ENCODE data around the gene CCM2L.
"Not testable (repeated sequence)": the region's sequence is repeated elsewhere in the genome, so short reads cannot be mapped to it uniquely, and the experiment has no call there.

The CCM2L gene

DNA sequence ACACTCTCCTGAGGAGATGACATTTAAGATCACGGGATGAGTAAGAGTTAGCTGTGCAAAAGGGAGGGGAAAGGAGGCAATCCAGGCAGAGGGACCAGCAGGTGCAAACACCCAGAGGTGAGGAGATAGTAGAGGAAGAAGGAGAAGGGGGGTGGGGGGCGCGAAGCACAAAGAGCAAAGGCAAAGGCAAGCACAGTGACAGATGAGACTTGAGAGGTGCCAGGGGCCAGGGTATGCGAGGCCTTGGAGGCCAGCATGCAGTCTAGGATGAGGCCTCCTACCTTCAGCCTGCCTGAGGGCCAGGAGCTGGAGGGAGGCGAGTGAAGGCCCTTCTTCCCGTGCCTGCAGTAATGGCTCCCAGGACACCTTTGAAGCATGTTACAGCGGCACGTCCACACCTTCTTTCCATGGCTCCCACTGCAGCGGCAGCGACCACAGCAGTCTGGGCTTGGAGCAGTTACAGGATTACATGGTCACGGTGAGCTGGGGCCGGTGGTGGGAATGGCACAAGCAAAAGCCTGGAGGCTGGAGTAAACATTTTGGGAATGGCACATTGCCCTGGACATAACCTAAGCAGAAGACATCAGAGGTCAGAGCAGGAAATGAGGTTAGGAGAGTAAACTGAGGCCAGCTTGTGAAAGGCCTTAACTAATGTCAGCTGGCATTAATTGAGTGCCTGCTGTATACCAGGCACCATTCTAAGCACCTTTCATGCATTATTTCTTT, 18.6 kb downstream of the CCM2L start:
- no peak for DNase-seq (ENCODE audit: low read depth in 2 of 2)

DNA sequence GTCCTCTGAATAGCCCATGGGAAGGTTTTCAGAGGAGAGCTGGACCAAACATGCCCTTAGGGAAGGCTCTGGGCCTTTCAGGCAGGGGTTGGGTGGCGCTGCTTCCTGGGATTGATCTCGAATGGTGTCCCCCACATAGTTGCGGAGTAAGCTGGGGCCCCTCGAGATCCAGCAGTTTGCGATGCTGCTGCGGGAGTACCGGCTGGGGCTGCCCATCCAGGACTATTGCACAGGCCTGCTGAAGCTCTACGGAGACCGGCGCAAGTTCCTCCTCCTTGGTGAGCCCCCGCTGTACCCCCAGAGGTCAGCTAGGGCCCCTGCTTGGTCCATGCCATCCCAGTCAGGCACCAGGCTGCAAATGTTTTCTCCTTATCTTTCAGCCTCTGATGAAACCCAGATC, 19.3 kb downstream of the CCM2L start:
- no peak for DNase-seq (ENCODE audit: low read depth in 2 of 2)

DNA sequence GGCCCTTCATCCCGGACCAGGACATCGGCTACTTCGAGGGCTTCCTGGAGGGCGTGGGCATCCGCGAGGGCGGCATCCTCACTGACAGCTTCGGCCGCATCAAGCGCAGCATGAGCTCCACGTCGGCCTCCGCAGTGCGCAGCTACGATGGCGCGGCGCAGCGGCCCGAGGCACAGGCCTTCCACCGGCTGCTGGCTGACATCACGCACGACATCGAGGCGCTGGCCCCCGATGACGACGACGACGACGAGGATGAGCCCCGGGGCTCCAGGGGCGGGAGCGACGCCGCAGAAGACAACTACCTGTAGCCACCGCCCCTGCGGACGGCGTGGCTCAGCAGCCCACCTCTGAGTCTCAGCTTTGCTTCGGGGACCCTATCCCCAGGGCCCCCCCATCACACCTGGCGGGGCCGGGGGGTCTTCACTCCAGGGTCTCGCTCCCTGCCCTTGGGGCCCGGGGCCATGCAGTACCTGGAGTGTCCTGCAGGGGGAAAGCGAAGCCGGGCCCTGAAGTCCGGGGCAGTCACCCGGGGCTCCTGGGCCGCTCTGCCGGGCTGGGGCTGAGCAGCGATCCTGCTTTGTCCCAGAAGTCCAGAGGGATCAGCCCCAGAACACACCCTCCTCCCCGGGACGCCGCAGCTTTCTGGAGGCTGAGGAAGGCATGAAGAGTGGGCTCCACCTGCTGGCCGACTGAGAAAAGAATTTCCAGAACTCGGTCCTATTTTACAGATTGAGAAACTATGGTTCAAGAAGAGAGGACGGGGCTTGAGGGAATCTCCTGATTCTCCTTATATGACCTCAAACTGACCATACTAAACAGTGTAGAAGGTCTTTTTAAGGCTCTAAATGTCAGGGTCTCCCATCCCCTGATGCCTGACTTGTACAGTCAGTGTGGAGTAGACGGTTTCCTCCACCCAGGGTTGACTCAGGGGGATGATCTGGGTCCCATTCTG, 21.0 kb downstream of the CCM2L start:
- DNase-seq (ENCODE audit: low read depth in 2 of 2): peak in 1 of 2 experiments; percentile 48

DNA sequence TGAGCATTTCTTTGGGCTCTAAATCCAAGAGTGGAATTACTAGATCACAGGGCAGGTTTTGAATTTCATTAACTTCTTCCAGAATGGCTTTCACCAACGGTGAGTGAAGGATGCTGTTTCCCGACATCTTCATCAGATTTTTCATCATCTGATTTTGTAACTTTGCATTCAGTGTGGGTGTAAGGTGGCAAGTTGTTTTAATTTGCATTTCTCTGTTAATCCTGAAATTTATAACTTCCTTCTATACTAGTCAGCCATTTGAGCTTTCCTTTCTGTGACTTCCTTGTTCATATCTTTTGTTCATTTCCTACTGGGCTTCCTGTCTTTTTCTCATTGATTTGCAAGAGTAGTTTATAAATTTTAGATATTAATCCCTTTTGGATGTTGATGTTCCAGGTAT, 23.1 kb downstream of the CCM2L start:
- DNase-seq (ENCODE audit: low read depth in 2 of 2): no peak

DNA sequence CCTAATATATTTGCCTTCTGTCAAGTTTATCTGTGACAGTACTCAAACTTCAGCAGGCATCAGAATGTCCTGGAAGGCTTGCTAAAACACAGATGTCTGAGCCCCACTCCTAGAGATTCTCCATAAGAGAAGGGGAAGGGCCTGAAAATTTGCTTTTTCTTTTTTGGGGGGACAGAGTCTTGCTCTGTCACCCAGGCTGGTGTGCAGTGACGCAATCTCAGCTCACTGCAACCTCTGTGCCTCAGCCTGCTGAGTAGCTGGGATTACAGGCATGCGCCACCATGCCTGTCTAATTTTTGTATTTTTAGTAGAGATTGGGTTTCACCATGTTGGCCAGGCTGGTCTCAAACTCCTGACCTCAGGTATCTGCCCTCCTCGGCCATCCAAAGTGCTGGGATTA, 23.5 kb downstream of the CCM2L start:
- DNase-seq (ENCODE audit: low read depth in 2 of 2): not testable (repeated sequence)

DNA sequence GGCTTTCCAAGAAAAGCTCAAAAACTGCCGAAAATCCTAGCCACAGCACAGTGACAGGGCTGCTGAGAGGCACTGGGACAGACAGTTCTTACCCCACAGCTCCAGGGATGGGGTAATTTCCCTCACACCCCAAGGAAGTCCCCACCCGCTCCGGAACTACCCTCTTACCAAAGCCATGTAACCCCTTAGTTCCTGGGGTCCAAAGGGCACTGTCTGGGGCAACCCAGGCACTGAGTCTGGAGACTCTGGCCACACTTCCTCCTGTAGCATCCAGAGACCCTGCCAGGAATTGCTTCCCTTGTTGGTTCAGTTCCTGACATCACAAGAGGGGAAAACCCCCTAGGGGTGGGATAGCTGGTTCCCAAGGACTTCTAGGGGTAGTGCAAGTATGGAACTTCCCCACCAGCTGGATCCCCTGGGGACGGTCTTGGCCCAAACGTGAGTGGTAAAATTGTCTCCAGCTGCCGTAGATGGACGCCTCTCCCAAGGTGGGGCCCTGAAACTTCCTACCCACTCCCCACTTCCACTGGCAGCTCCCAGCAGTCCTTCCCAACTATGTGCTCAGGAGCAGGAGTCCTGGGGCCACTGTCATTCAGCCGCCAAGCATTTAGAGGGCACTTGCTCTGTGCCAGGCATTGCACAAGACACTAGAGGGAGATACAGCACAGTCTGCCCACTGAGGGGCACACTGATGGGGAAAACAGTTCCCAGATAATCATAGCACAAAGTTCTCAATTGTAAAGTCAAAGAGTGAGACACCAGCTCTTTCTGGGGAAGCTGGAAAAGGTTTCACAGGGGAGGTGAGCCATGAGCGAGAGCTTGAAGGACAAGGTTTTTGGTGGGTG, 24.6 kb downstream of the CCM2L start:
- no peak for DNase-seq (ENCODE audit: low read depth in 2 of 2)

DNA sequence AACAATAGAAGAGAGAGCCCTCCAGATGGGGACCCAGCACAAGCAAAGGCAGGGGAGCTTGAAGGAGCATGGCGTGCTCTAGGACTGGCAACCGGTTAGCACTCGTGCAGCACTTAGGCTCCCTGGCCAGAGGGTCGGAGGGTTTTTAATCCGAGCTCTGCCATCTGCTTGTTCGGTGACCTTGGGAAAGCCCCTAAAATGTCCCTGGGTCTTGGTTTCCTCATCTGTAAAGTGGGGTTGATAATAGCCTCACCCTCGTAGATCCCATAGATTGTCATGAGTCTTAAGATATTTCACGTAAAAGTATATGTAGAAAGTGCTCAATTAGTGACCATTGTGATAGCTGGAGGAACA, 25.2 kb downstream of the CCM2L start:
- DNase-seq (ENCODE audit: low read depth in 2 of 2): no peak

DNA sequence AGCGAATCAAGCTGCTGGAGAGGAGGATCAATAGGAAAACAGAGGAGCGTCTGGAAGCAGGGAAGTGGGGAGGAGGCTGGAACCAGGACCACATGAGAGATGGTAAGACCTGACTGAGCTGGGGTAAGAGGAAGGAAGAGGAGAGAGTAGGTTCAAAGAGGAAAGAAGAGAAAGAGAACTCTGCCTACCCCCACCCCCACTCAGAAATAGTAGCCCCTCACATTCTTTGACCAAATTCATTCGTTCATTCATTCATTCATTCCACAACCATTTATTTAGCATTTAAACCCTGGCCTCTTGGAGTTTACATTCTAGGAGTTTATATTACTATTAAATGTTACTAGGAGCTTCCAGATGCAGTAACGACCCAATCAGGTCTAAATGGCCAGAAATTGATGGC, 26.0 kb downstream of the CCM2L start:
- DNase-seq (ENCODE audit: low read depth in 2 of 2): no peak

DNA sequence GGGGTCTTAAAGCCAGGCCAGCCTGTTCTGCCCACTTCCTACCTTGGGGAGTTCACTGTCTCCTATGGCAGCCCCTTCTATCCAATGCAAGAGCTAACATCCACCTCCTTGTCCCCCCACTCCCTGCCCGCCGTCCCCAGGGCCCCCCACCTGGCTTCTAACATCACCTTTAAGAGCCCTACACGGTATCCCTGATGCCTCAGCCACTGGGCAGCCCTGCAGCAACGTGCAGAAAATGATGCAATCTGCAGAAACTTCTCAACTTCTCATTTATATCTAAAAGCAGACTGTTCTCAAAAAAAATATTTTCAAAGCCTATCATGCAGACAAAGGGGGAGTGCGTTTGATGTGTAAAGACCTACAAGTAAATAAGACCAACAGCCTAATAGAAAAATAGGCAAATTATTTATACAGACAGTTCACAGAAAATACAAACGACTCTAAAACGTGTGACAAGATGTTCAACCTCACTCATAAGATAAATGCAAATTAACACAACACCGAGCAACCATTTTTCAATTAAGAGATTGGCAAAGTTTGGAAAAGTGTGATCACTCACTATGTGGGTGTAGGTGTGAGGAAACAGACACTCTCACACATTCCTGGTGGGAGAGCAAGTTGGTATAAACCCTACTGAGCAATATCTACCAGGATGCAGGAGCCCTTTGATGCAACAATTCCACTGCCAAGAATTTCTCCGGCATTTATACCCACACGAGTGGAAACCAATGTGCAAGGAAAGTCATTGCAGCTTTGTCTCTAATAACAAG, 26.7 kb downstream of the CCM2L start:
- DNase-seq (ENCODE audit: low read depth in 2 of 2): no peak

DNA sequence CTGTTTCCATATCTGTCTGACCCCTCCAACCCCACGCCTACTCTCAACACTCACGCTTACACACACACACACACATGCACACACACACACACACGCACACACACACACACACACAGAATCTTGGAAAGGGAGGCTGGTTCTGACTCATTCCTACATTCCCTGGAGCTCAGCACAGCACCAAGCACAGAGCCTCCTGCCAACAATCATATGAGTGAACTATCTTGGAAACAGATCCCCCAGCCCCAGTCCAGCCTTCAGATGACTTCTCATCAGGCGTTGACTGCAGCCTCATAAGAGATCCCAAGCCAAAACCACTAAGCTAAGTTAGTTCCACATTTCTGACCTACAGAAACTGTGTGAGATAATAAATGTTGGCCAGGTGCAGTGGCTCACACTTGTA, 27.7 kb downstream of the CCM2L start:
- DNase-seq (ENCODE audit: low read depth in 2 of 2): no peak

DNA sequence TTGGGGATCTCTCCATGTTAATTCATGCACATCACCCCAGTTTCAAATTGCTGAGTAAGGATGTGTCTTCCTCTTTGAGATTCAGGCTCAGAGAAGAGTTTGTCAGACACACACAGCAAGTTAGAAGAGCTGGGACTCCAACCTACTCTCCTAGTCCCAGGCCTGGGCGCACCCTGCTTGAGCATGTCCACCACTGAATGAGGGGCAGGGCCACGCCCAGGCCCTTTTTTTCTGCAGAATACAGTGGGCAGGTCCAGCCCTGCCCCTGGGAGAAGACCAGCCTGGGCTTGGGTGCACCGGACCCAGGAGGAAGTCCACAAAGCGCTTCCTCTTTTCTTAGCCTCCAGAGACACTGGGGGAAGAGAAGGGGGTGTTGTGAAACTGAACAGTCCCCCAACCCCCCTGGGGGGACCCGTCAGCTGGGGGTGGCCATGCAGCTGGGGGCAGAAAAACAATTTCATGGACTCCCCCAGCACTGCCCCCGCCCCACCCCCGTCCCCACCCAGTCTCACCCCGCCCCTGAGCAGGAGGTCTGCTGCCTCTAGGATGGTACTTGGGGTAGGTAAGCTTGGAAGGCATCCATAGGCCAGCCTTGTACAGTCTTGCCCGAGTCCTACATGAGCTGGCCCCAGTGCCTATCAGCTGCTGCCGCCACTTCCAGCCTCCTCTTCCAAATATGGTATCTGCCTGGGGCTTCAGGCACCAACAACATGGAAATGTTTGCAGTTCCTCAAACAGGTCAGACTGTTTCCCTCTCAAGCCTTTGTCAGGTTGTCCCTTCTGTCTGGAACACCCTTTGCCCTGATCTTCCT, 30.1 kb downstream of the CCM2L start:
- no peak for DNase-seq (ENCODE audit: low read depth in 2 of 2)

DNA sequence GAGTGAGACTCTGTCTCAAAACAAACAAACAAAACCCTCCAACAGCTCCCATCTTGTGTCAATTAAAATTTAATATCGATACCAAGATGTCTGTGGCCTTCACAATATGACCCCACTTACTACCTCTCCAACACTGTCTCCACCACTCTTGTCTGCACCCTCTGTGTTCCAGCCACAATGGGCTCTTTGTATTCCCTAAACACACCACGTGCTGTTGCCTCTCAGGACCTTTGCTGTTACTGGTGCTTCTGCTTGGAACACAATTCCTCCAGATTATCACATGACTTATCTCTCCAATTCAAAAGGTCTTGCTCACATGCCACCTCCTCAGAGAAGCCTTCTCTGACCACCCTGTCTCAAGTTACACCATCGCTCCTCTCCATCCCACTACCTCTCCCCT, 35.8 kb downstream of the CCM2L start:
- DNase-seq (ENCODE audit: low read depth in 2 of 2): no peak

DNA sequence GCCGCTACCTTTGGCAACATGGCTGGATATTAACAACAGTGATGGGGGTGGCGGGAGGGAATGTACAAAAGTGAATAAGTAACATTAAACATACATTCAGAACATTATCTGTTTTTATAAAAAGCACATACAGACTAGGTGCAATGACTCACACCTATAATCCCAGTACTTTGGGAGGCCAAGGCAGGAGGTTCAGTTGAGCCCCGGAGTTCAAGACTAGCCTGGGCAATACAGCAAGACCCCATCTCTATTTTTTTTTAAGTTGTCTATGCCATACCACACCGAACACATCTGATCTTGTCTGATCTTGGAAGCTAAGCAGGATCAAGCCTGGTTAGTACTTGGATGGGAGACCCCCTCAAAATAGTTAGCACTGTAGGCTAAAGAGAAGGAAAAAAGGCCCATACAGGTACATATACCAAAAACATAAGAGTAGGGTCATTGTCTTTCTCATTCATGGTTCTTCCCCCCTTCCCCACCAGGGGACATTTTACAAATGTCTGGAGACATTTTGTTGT, 40.1 kb downstream of the CCM2L start:
- DNase-seq (ENCODE audit: low read depth in 2 of 2): no peak

DNA sequence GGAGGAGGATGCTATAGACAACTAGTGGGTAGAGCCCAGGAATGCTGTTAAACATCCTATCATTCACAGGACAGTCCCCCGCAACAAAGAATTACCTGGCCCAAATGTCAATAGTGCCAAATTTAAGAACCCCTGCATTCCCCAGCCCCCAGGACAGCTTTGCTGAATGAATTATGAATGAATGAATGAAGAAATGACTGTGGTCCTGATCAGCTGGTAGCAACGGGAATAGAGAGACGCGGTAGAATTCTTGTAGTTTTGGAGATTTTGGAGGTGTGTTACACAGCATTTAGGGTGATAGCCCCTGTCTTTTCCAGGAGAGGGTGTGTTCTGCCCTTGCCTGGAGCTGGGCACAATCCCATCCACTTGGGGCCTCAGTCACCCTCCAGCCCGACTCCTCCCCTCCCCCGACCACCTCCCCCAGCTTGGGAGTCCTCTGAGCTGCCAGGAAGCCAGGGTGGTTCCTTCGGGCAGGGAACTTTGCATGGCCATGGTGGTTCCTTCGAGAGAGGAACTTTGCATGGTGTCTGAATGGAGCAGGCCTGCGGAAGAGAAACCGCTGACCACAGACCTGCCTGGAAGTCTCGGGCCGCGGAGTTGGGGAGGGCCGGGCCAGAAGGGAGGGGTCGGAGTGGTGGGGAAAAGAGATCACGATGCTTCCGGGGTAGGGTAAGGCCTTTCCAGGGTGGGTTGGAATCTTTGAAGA, 40.8 kb downstream of the CCM2L start:
- no peak for DNase-seq (ENCODE audit: low read depth in 2 of 2)

DNA sequence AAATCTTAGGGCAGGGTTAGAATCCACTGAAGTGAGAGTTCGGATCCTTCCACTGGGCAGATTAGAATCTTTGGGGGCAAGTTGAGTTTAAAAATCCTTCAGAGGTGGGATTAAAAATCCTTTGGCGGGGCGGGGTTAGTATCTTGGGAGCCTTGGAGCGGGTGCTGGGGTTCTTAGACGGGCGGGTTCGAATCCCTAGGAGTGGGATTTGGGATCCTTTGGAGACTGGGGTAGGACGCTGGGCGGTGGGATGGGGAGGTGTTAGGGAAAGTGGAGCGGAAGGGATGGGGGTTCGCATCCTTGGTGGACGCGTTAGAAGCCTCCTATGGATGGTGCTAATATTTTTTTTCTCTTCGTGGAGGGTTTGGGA, 41.5 kb downstream of the CCM2L start:
- no peak for DNase-seq (ENCODE audit: low read depth in 2 of 2)

DNA sequence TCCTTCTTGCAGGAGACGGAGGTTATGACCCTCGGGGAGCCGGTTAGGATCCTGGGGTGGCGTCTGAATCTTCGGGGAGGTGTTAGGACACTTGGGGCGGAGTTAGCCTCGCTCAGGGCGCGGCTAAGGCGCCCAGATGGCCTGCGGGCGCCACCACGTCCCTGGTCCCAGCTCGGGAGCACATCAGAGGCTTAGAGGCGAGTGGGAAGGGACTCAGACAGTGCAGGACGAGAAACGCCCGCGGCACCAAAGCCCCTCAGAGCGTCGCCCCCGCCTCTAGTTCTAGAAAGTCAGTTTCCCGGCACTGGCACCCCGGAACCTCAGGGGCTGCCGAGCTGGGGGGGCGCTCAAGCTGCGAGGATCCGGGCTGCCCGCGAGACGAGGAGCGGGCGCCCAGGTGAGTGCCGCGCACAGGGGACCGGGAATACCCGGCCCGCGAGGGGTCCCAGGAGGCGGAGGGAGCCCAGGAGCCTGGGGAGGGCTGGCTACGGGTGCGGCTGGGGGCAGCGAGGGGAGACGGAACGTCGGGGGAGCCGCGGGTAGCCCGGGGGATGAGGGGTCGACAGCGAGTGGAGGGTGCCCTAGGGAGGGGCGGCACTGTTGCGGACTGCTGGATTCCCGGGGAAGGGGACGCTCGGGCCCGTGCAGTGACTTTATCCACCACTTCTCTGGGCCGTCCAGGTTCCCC, 42.0 kb downstream of the CCM2L start, which contains the start of gene HCK:
TSS of gene HCK (plus strand) at position 153 of the 688 bp plus-strand sequence.
- no peak for DNase-seq (ENCODE audit: low read depth in 2 of 2)

DNA sequence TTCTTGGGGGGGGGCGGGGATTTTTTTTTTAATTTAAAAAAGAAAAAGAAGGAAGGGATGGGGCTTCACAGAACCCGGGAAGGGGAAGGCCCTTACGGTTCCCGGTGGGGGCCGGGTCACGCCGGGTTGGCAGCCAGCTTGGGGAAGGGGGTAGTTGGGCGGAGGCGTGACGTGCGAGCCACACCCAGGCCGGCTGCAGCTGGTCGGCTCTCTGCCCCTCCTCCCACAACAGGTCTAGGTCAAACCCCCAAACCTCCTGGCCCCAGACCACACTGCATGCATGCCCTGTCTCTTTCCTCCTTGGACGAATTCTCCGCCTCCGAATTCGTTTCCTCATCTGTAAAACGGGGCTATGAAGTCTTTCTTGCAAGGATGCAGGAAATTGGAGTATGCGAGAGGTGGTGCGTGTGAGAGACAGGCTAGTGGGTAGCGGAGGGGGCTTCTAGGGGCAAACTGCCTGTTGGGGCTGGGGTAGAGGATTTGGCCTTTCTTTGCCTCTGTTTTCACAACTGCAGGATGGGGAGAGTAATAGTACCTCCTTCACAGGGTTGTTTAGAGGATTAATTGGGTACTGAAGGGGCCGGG, 42.6 kb downstream of the CCM2L start:
- DNase-seq (ENCODE audit: low read depth in 2 of 2): no peak

DNA sequence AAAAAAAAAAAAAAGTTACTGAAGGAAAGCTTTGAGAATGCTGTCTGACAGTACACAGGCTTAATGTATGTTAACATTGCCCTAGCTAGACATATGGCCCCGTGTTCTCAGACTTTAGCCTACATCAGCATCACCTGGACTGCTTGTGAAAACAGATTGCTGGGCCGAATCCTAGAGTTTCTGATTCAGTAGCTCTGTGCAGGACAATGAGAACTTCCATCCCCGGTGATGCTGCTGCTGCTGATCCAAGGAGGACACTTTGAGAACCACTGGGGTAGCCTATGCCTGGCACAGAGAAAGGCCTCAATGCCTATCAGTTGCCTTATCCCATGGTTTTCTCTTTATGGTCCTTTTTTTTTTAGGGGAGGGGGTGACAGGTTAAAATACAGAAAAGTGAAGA, 43.4 kb downstream of the CCM2L start:
- DNase-seq (ENCODE audit: low read depth in 2 of 2): no peak

Data from stimulated activated CD4-positive, alpha-beta T cell treated with anti-CD3 and anti-CD28 coated beads, Interleukin-12 subunit alpha, Interleukin-12 subunit beta, amount 100 ng/mL, for 24 hours (primary cell).